WTC11 (cell line): ENCODE data around the gene CHN1. TPM values are rescaled to one million over a fixed set of nuclear protein-coding genes. Genes with fewer than 3 reads are reported as not detected.

Experiments
- ATAC-seq: fragments of 200-7000 bp; cut with Tn5 transposase; 2 replicates; pipeline ENCODE4 v1.10.0; 2021; ENCODE audit warnings: mild to moderate bottlenecking, moderate library complexity
- CTCF ChIA-PET: fragments of 300-600 bp; sonication (Branson Sonifier 250); formaldehyde crosslinking; loops from one replicate; lab custom pipeline; 2021; ENCODE audit warnings: antibody characterized with exemption; lab: Charles Lee
- POLR2A ChIA-PET: fragments of 350-600 bp; sonication (Branson Sonifier 250); formaldehyde crosslinking; loops from one replicate; lab custom pipeline; 2021; ENCODE audit warnings: antibody characterized with exemption; lab: Charles Lee
- DNase-seq: peaks from one replicate; pipeline ENCODE4 v3.0.0; 2021; ENCODE audit warnings: low spot score
- H3K27ac Mint-ChIP-seq: 2 replicates; pipeline ENCODE4 v1.8.0; 2021; ENCODE audit warnings: mixed read lengths
- H3K27me3 Mint-ChIP-seq: 2 replicates; pipeline ENCODE4 v1.8.0; 2021; ENCODE audit warnings: low read depth, mild to moderate bottlenecking, moderate library complexity, mixed read lengths
- H3K36me3 Mint-ChIP-seq: 2 replicates; pipeline ENCODE4 v1.8.0; 2021; ENCODE audit warnings: mixed read lengths
- H3K4me1 Mint-ChIP-seq: 2 replicates; pipeline ENCODE4 v1.8.0; 2022; ENCODE audit warnings: mixed read lengths
- H3K4me3 Mint-ChIP-seq: 2 replicates; pipeline ENCODE4 v1.8.0; 2021; ENCODE audit warnings: mild to moderate bottlenecking, moderate library complexity, mixed read lengths
- H3K9me3 Mint-ChIP-seq: 2 replicates; pipeline ENCODE4 v1.8.0; 2021; ENCODE audit warnings: mixed read lengths
- EMX1 ChIP-seq: fragments of 250-450 bp; sonication (Bioruptor Pico); IDR thresholded peaks from 2 replicates; pipeline ENCODE4 v1.8.0; 2021; ENCODE audit warnings: mild to moderate bottlenecking
- FOXK1 ChIP-seq: sonication (generic); formaldehyde crosslinking; IDR thresholded peaks from 2 replicates; pipeline ENCODE4 v1.8.0; 2022; ENCODE audit warnings: mild to moderate bottlenecking, moderate library complexity, missing genetic modification reagents
- JAZF1 ChIP-seq: fragments of 250-450 bp; sonication (Bioruptor Pico); IDR thresholded peaks from 2 replicates; pipeline ENCODE4 v1.9.0; 2021; ENCODE audit warnings: moderate library complexity, mild to moderate bottlenecking, inconsistent platforms
- JUN ChIP-seq: sonication (generic); formaldehyde crosslinking; IDR thresholded peaks from 2 replicates; pipeline ENCODE4 v1.8.0; 2023; ENCODE audit warnings: mild to moderate bottlenecking, missing genetic modification reagents
- KAT7 ChIP-seq: sonication (generic); formaldehyde crosslinking; IDR thresholded peaks from 2 replicates; pipeline ENCODE4 v1.8.1; 2023; ENCODE audit warnings: missing genetic modification reagents, mild to moderate bottlenecking, borderline replicate concordance
- MYBL2 ChIP-seq: sonication (generic); formaldehyde crosslinking; IDR thresholded peaks from 2 replicates; pipeline ENCODE4 v1.8.1; 2023; ENCODE audit warnings: mild to moderate bottlenecking, moderate library complexity, missing genetic modification reagents
- NFE2L1 ChIP-seq: sonication (generic); formaldehyde crosslinking; IDR thresholded peaks from 2 replicates; pipeline ENCODE4 v1.8.1; 2023; ENCODE audit warnings: missing genetic modification reagents
- NR1H2 ChIP-seq: sonication (generic); formaldehyde crosslinking; IDR thresholded peaks from 2 replicates; pipeline ENCODE4 v1.9.0; 2021; ENCODE audit warnings: mild to moderate bottlenecking, moderate library complexity, missing genetic modification reagents
- NR2C2 ChIP-seq: sonication (generic); formaldehyde crosslinking; IDR thresholded peaks from 2 replicates; pipeline ENCODE4 v1.8.0; 2022; ENCODE audit warnings: mild to moderate bottlenecking, missing genetic modification reagents
- NR3C1 ChIP-seq: sonication (generic); formaldehyde crosslinking; conservative IDR thresholded peaks from 2 replicates; pipeline ENCODE4 v1.8.1; 2023; ENCODE audit warnings: low read depth, mild to moderate bottlenecking, missing genetic modification reagents
- OVOL2 ChIP-seq: fragments of 250-450 bp; sonication (Bioruptor Pico); IDR thresholded peaks from 2 replicates; pipeline ENCODE4 v1.9.0; 2021; ENCODE audit warnings: mild to moderate bottlenecking, borderline replicate concordance
- PRRX2 ChIP-seq: fragments of 250-450 bp; sonication (Bioruptor Pico); IDR thresholded peaks from 2 replicates; pipeline ENCODE4 v1.8.0; 2021; ENCODE audit warnings: mild to moderate bottlenecking
- TCF7 ChIP-seq: sonication (generic); formaldehyde crosslinking; IDR thresholded peaks from 2 replicates; pipeline ENCODE4 v1.8.0; 2022; ENCODE audit warnings: mild to moderate bottlenecking, low read depth, missing genetic modification reagents, moderate library complexity
- ZBTB21 ChIP-seq: sonication (generic); formaldehyde crosslinking; IDR thresholded peaks from 2 replicates; pipeline ENCODE4 v1.8.1; 2023; ENCODE audit warnings: mild to moderate bottlenecking, missing genetic modification reagents, borderline replicate concordance
- ZNF138 ChIP-seq: sonication (generic); formaldehyde crosslinking; conservative IDR thresholded peaks from 2 replicates; pipeline ENCODE4 v1.8.1; 2022; ENCODE audit warnings: mild to moderate bottlenecking, moderate library complexity, missing genetic modification reagents
- total RNA-seq: library from RNA; stranded (reverse); gene quantifications from 3 replicates; pipeline ENCODE4 v1.2.3, GENCODE V29; 2021
- TF ChIP-seq, protein P1 (sequence below): sonication (generic); formaldehyde crosslinking; IDR thresholded peaks from 2 replicates; pipeline ENCODE4 v1.8.0; 2022; ENCODE audit warnings: mild to moderate bottlenecking, missing genetic modification reagents
- TF ChIP-seq, protein P2 (sequence below): sonication (generic); formaldehyde crosslinking; conservative IDR thresholded peaks from 2 replicates; pipeline ENCODE4 v1.8.1; 2022; ENCODE audit warnings: mild to moderate bottlenecking, missing genetic modification reagents
- TF ChIP-seq, protein P3 (sequence below): sonication (generic); formaldehyde crosslinking; conservative IDR thresholded peaks from 2 replicates; pipeline ENCODE4 v1.8.1; 2023; ENCODE audit warnings: mild to moderate bottlenecking, low read depth, missing genetic modification reagents, moderate library complexity
- TF ChIP-seq, protein P4 (sequence below): sonication (generic); formaldehyde crosslinking; IDR thresholded peaks from 2 replicates; pipeline ENCODE4 v1.8.1; 2023; ENCODE audit warnings: mild to moderate bottlenecking, moderate library complexity, missing genetic modification reagents
- TF ChIP-seq, protein P5 (sequence below): sonication (generic); formaldehyde crosslinking; IDR thresholded peaks from 2 replicates; pipeline ENCODE4 v1.8.1; 2023; ENCODE audit warnings: mild to moderate bottlenecking, missing genetic modification reagents
- TF ChIP-seq, protein P6 (sequence below): fragments of 250-450 bp; sonication (Bioruptor Pico); IDR thresholded peaks from 2 replicates; pipeline ENCODE4 v1.9.0; 2021; ENCODE audit warnings: mild to moderate bottlenecking
- TF ChIP-seq, protein P7 (sequence below): fragments of 250-450 bp; sonication (Bioruptor Pico); conservative IDR thresholded peaks from 2 replicates; pipeline ENCODE4 v1.9.0; 2021; ENCODE audit warnings: mild to moderate bottlenecking

Gene CHN1
- total RNA-seq, 1 experiment from 2014 or later, result 30.0 TPM

DNA sequence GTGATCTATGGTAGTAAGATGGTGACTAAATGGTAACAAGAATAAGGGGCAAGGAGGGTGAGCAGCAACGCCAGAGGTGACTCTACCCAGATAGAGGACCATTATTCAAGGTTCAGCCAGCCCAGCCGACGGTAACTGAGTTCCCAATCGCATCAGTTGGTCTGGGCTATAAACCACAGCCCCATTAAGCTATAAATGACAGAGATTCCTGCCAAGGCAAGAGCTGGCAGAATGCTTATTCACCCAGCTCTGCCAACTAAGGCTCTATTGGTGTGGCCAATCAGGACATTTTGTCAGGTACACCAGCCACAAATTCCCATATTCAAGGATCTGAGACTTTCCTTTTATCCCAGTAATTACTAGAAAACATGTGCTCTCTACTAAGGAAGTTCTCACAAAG is 3.6 kb downstream of the CHN1 start (continued):
- TF ChIP-seq, protein P1, sequence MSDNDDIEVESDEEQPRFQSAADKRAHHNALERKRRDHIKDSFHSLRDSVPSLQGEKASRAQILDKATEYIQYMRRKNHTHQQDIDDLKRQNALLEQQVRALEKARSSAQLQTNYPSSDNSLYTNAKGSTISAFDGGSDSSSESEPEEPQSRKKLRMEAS, result no peak
- TF ChIP-seq PRRX2 (CRISPR knock-in tag) (no peak), ZNF138 (CRISPR knock-in tag) (no peak), KAT7 (CRISPR knock-in tag) (no peak)
- TF ChIP-seq, all 79 proteins: peak for 0

DNA sequence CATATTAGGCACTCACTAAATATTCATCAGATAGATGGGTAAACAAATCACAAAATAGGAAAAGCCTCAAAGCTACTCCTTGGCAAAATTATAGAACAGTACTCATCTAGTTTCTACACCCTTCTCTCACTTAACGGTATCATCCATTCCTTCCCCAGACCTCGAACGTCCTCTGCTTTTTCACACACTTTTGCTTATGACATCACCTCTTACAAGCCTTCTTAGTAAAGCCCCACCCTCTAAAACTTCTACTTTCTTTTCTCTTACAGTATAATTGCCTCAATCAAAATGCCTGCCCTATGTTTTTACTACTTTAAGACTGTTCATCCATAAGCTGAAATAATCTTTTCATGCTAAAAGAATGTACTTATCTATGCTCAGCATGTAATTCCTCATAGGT is 8.1 kb downstream of the CHN1 start:
- no peak for ATAC-seq
- TF ChIP-seq, protein P2, sequence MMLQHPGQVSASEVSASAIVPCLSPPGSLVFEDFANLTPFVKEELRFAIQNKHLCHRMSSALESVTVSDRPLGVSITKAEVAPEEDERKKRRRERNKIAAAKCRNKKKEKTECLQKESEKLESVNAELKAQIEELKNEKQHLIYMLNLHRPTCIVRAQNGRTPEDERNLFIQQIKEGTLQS (CRISPR knock-in tag), result no peak
- TF ChIP-seq, protein P3, sequence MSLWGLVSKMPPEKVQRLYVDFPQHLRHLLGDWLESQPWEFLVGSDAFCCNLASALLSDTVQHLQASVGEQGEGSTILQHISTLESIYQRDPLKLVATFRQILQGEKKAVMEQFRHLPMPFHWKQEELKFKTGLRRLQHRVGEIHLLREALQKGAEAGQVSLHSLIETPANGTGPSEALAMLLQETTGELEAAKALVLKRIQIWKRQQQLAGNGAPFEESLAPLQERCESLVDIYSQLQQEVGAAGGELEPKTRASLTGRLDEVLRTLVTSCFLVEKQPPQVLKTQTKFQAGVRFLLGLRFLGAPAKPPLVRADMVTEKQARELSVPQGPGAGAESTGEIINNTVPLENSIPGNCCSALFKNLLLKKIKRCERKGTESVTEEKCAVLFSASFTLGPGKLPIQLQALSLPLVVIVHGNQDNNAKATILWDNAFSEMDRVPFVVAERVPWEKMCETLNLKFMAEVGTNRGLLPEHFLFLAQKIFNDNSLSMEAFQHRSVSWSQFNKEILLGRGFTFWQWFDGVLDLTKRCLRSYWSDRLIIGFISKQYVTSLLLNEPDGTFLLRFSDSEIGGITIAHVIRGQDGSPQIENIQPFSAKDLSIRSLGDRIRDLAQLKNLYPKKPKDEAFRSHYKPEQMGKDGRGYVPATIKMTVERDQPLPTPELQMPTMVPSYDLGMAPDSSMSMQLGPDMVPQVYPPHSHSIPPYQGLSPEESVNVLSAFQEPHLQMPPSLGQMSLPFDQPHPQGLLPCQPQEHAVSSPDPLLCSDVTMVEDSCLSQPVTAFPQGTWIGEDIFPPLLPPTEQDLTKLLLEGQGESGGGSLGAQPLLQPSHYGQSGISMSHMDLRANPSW (CRISPR knock-in tag), result no peak
- TF ChIP-seq, protein P4, sequence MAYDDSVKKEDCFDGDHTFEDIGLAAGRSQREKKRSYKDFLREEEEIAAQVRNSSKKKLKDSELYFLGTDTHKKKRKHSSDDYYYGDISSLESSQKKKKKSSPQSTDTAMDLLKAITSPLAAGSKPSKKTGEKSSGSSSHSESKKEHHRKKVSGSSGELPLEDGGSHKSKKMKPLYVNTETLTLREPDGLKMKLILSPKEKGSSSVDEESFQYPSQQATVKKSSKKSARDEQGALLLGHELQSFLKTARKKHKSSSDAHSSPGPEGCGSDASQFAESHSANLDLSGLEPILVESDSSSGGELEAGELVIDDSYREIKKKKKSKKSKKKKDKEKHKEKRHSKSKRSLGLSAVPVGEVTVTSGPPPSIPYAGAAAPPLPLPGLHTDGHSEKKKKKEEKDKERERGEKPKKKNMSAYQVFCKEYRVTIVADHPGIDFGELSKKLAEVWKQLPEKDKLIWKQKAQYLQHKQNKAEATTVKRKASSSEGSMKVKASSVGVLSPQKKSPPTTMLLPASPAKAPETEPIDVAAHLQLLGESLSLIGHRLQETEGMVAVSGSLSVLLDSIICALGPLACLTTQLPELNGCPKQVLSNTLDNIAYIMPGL (CRISPR knock-in tag), result no peak
- TF ChIP-seq, protein P5, sequence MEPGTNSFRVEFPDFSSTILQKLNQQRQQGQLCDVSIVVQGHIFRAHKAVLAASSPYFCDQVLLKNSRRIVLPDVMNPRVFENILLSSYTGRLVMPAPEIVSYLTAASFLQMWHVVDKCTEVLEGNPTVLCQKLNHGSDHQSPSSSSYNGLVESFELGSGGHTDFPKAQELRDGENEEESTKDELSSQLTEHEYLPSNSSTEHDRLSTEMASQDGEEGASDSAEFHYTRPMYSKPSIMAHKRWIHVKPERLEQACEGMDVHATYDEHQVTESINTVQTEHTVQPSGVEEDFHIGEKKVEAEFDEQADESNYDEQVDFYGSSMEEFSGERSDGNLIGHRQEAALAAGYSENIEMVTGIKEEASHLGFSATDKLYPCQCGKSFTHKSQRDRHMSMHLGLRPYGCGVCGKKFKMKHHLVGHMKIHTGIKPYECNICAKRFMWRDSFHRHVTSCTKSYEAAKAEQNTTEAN, result no peak
- no peak for TF ChIP-seq FOXK1 (CRISPR knock-in tag)
- TF ChIP-seq, protein P6, sequence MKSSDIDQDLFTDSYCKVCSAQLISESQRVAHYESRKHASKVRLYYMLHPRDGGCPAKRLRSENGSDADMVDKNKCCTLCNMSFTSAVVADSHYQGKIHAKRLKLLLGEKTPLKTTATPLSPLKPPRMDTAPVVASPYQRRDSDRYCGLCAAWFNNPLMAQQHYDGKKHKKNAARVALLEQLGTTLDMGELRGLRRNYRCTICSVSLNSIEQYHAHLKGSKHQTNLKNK, result no peak
- no peak for TF ChIP-seq OVOL2 (CRISPR knock-in tag)
- no peak for TF ChIP-seq TCF7 (CRISPR knock-in tag)
- TF ChIP-seq, protein P7, sequence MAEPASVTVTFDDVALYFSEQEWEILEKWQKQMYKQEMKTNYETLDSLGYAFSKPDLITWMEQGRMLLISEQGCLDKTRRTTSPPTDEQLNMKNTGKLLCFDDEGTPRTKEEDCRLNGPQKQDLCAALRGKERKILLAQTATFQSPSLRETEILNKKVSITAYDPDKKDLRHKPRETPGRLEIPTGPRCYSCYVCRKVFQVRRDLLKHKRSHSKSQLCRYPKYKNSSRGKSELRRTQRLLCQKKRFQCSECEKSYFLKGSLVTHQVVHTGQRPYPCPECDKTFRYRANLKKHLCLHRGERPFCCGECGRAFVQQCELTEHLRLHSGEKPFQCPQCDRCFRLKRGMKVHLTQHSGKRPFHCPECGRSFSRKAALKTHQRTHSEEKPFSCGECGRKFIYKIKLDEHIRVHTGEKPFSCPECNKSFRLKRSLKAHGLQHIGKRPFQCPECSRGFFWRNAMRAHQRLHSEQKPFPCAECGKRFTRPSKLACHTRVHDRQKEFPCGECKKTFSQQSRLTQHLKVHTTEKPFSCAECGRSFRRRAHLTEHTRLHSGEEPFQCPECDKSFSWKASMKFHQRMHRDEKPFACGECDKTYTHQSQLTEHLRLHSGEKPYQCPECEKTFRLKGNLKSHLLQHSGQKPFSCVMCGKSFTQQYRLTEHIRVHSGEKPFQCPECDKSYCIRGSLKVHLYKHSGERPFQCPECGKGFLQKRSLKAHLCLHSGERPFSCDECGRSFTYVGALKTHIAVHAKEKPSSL (CRISPR knock-in tag), result no peak
- TF ChIP-seq NR1H2, result no peak
- no peak for TF ChIP-seq NR3C1
- TF ChIP-seq EMX1 (CRISPR knock-in tag), result no peak
- no peak for TF ChIP-seq MYBL2 (CRISPR knock-in tag)
- TF ChIP-seq JUN (CRISPR knock-in tag), result no peak
- TF ChIP-seq ZBTB21 (CRISPR knock-in tag), result no peak
- no peak for TF ChIP-seq JAZF1 (CRISPR knock-in tag)
- no peak for TF ChIP-seq NR2C2 (CRISPR knock-in tag)
- TF ChIP-seq, protein P1, result no peak
- no peak for TF ChIP-seq NFE2L1 (CRISPR knock-in tag)
- H3K4me1 Mint-ChIP-seq, result peaks cover 35% of the 10 kb centered on the region

More for the DNA sequence above, 8.1 kb downstream of the CHN1 start:
- H3K4me3 Mint-ChIP-seq, result no peak overlapping the region
- H3K27ac Mint-ChIP-seq, result no peak overlapping the region; the same call in 1 of the 2 replicates
- no peaks in the 10 kb centered on the region for H3K9me3 Mint-ChIP-seq
- CTCF ChIA-PET, result interaction anchor here (1.1 kb wide), 1 partner anchor 226 kb away, joined by 3 read pairs; no protein-coding TSS in a partner anchor
- no peaks in the 10 kb centered on the region for H3K27me3 Mint-ChIP-seq
- POLR2A ChIA-PET, result interaction anchor here (0.6 kb wide), 1 partner anchor 59 kb away, joined by 8 read pairs; no protein-coding TSS in a partner anchor
- peaks cover 2% of the 10 kb centered on the region; the same call in 1 of the 2 replicates for H3K36me3 Mint-ChIP-seq
- no peak for DNase-seq
